ENCODE data around the gene SAG.

DNA sequence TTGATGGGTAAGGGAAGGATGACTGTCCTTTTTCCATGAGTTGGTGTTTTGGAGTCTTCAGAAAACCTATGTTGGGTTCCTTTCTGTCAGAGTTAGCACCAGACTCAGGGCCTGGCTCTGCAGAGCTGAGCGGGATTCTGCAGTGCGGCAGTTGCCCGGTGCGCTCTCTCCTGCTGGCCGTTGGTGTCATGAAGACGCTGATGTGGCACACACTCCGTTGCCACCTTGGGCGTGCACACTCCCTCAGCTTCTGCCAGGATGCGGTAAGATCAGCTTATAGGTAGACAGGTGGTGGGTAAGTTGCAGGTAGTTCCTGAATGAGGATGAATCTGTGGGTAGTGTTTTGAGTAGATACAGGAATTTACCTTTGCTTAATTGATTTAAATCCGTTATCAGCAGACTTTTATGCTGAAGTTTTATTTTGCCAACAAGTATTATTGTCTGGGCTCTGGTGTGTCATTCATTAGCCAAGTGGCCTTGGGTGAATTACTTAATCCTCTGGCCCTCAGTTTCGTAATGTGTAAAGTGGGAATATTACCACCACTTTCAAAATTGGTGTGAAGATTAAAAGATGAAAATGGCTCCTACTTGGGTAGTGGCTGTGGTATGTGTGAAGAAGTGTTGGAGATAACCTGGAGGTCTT lies 73.5 kb downstream of the SAG start:
- TF ChIP-seq, protein P1, sequence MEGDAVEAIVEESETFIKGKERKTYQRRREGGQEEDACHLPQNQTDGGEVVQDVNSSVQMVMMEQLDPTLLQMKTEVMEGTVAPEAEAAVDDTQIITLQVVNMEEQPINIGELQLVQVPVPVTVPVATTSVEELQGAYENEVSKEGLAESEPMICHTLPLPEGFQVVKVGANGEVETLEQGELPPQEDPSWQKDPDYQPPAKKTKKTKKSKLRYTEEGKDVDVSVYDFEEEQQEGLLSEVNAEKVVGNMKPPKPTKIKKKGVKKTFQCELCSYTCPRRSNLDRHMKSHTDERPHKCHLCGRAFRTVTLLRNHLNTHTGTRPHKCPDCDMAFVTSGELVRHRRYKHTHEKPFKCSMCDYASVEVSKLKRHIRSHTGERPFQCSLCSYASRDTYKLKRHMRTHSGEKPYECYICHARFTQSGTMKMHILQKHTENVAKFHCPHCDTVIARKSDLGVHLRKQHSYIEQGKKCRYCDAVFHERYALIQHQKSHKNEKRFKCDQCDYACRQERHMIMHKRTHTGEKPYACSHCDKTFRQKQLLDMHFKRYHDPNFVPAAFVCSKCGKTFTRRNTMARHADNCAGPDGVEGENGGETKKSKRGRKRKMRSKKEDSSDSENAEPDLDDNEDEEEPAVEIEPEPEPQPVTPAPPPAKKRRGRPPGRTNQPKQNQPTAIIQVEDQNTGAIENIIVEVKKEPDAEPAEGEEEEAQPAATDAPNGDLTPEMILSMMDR (conservative IDR thresholded peaks at IDR 0.05; ENCODE audit: low read length), result no peak
- no peak for TF ChIP-seq EZH2phosphoT487 (IDR thresholded peaks at IDR 0.05; ENCODE audit: borderline replicate concordance, low read depth, low read length)

All from OCI-LY7 (cell line).